Ishikawa (cell line): ENCODE data around the gene HES7.
A peak's percentile ranks its signal among the peaks of the same experiment; 100 is the strongest.

Experiments used
- CEBPB ChIP-seq: IDR thresholded peaks from 2 replicates; pipeline ENCODE4 v1.6.1; 2012
- CREB1 ChIP-seq: IDR thresholded peaks from 2 replicates; pipeline ENCODE4 v1.6.1; 2012; ENCODE audit warnings: low read depth
- EGR1 ChIP-seq: IDR thresholded peaks from 2 replicates; pipeline ENCODE4 v1.6.1; 2012
- EP300 ChIP-seq: IDR thresholded peaks from 2 replicates; pipeline ENCODE4 v1.6.1; 2012; ENCODE audit warnings: borderline replicate concordance
- FOXM1 ChIP-seq: IDR thresholded peaks from 2 replicates; pipeline ENCODE4 v1.6.1; 2012; ENCODE audit warnings: low read depth, borderline replicate concordance
- MAX ChIP-seq: IDR thresholded peaks from 2 replicates; pipeline ENCODE4 v1.6.1; 2012
- NFIC ChIP-seq: IDR thresholded peaks from 2 replicates; pipeline ENCODE4 v1.6.1; 2012
- RAD21 ChIP-seq: IDR thresholded peaks from 2 replicates; pipeline ENCODE4 v1.6.1; 2012; ENCODE audit warnings: low read depth
- TAF1 ChIP-seq: IDR thresholded peaks from 2 replicates; pipeline ENCODE4 v1.6.1; 2012; ENCODE audit warnings: low read depth, mild to moderate bottlenecking
- TCF12 ChIP-seq: IDR thresholded peaks from 2 replicates; pipeline ENCODE4 v1.6.1; 2012; ENCODE audit warnings: low read depth
- TEAD4 ChIP-seq: IDR thresholded peaks from 2 replicates; pipeline ENCODE4 v1.6.1; 2012
- USF1 ChIP-seq: IDR thresholded peaks from 2 replicates; pipeline ENCODE4 v1.6.1; 2012
- YY1 ChIP-seq: IDR thresholded peaks from 2 replicates; pipeline ENCODE4 v1.6.1; 2012; ENCODE audit warnings: low read depth
- ZBTB7A ChIP-seq: IDR thresholded peaks from 2 replicates; pipeline ENCODE4 v1.6.1; 2012; ENCODE audit warnings: low read depth
- TF ChIP-seq, protein P1 (sequence below): IDR thresholded peaks from 2 replicates; pipeline ENCODE4 v1.6.1; 2012; ENCODE audit warnings: low read depth, mild to moderate bottlenecking

The HES7 gene

GRCh38 chr17:8108972-8109660 is 14.8 kb downstream of the HES7 start:
- TF ChIP-seq EGR1 (peak; percentile 90), MAX (no peak), TAF1 (no peak)

- TF ChIP-seq NFIC, result no peak
- no peak for TF ChIP-seq EGR1
- TF ChIP-seq, protein P1, sequence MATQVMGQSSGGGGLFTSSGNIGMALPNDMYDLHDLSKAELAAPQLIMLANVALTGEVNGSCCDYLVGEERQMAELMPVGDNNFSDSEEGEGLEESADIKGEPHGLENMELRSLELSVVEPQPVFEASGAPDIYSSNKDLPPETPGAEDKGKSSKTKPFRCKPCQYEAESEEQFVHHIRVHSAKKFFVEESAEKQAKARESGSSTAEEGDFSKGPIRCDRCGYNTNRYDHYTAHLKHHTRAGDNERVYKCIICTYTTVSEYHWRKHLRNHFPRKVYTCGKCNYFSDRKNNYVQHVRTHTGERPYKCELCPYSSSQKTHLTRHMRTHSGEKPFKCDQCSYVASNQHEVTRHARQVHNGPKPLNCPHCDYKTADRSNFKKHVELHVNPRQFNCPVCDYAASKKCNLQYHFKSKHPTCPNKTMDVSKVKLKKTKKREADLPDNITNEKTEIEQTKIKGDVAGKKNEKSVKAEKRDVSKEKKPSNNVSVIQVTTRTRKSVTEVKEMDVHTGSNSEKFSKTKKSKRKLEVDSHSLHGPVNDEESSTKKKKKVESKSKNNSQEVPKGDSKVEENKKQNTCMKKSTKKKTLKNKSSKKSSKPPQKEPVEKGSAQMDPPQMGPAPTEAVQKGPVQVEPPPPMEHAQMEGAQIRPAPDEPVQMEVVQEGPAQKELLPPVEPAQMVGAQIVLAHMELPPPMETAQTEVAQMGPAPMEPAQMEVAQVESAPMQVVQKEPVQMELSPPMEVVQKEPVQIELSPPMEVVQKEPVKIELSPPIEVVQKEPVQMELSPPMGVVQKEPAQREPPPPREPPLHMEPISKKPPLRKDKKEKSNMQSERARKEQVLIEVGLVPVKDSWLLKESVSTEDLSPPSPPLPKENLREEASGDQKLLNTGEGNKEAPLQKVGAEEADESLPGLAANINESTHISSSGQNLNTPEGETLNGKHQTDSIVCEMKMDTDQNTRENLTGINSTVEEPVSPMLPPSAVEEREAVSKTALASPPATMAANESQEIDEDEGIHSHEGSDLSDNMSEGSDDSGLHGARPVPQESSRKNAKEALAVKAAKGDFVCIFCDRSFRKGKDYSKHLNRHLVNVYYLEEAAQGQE, result no peak
- TF ChIP-seq EP300, result no peak
- TF ChIP-seq TEAD4, result no peak
- TF ChIP-seq RAD21, result no peak
- no peak for TF ChIP-seq TAF1
- no peak for TF ChIP-seq YY1
- no peak for TF ChIP-seq USF1
- no peak for TF ChIP-seq CEBPB
- no peak for TF ChIP-seq FOXM1
Measured at GRCh38 chr17:8105957-8106398, 17.9 kb downstream of the HES7 start.

DNA sequence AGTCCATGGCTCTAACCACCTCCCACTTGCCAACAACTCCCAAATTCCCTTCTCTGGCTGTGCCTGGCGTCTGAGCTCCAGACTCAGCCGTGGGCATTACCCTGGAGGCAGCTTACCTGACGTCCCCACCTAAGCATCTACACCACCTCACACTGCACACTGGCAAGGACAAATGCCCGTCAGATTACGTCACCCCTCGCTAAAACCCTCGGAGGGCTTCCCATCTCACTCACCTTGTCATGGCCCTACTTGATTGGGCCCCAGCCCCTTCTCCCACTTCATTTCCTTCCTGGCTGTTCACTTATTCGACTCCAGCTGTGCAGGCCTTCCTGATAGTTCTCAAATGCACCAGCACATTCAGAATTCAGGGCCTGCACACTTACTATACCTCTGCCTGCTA is 19.0 kb downstream of the HES7 start:
- no peak for TF ChIP-seq RAD21
- TF ChIP-seq CREB1, result no peak
- TF ChIP-seq, protein P1, result no peak

DNA sequence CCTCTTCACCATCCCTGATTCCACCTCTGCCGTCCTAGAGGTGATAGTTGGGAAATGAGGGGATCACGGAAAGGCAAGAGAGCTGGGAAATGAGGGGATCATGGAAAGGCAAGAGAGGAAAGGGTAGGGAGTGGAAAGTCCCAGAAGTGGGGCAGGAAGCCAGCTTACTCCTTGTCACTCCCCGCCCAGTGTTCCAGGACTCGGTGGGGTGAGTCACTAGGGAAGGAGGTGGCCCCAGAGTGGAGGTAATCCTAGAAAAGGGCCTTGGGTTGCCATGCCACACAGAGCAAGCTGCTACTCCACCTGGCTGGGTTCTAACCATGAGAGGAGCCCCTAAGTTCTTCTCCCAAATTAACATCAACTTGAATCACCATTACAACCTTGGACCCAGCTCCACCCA is 20.4 kb downstream of the HES7 start:
- TF ChIP-seq RAD21 (no peak), MAX (no peak), EGR1 (no peak), CEBPB (no peak)
- TF ChIP-seq, protein P1, result no peak

DNA sequence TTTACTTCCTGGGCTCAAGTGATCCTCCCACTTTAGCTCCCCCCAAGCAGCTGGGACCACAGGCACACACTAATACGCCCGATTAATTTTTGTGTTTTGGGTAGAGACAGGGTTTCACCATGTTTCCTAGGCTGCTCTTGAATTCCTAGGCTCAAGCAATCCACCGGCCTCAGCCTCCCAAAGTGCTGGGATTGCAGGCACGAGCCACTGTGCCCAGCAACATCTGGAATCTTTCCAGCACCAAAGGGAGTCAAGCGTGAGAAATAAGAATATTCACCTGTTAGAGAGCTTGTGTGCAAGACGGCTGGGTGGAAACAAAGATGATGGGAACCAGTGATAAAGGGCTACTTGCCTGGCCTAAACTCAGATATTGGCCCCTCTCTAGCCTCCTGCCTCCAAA is 22.2 kb downstream of the HES7 start:
- no peak for TF ChIP-seq EP300
- TF ChIP-seq USF1, result no peak
- TF ChIP-seq CEBPB, result no peak
- no peak for TF ChIP-seq RAD21
- TF ChIP-seq FOXM1, result no peak
- no peak for TF ChIP-seq TAF1
- TF ChIP-seq EGR1, result no peak
- no peak for TF ChIP-seq TEAD4
- TF ChIP-seq ZBTB7A, result no peak
- no peak for TF ChIP-seq CREB1
- TF ChIP-seq, protein P1, result no peak
- TF ChIP-seq NFIC, result no peak
- no peak for TF ChIP-seq MAX
- no peak for TF ChIP-seq YY1
- no peak for TF ChIP-seq TCF12
